GM11168 (cell line): ENCODE measurements around the gene KATNB1.

Experiments
- in situ Hi-C: fragments of 300-500 bp; cut with MboI; formaldehyde crosslinking; loops from one replicate; pipeline ENCODE4 v1.12.0; 2022; ENCODE audit warnings: low sequenced_read_pairs; ENCODE audit not compliant: unreplicated experiment

KATNB1 gene

DNA sequence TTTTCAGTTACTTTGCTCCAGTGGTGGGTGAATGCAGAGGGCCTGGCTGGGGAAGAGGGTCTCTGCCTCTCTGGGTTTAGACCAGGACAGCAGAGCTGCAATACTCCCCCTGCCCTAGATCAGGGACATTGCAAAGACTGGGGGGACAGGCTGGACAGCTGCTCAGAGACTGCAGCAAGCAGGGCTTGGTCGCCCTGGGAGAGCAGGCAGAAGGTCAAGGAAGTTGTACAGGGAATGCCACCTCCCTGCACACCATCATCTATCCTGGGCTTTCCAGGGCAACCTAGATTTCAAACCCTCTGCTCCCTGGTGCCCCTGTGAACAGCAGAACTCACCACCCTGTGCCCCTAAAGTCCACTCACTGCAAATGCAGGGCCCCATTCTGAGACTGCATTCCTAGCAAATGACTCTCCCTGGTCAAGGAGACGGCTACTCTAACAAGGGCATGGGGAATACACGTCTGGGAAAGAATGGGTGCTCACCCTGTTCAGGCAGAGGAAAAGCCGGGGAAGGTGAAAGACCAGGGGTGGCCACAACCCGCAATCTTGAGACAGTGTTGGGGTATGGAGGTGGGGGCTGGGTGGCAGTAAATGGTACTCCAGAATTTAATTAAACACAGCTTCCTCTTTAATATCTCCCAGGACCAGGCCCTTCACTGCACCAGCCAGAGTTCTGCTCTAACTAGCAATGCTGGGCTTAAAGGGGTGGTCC is 65.7 kb downstream of the KATNB1 start:
- in situ Hi-C loops: no loop called here

- in situ Hi-C loops: no loop called here
Measured at GRCh38 chr16:57801809-57802340, 66.3 kb downstream of the KATNB1 start.

- in situ Hi-C loops: no loop called here
Measured at GRCh38 chr16:57802341-57803133, 67.0 kb downstream of the KATNB1 start, which contains the start of gene KIFC3. KIFC3 (minus strand) TSS chr16:57802491; CDS start chr16:57798243, 4,248 bp downstream.

DNA sequence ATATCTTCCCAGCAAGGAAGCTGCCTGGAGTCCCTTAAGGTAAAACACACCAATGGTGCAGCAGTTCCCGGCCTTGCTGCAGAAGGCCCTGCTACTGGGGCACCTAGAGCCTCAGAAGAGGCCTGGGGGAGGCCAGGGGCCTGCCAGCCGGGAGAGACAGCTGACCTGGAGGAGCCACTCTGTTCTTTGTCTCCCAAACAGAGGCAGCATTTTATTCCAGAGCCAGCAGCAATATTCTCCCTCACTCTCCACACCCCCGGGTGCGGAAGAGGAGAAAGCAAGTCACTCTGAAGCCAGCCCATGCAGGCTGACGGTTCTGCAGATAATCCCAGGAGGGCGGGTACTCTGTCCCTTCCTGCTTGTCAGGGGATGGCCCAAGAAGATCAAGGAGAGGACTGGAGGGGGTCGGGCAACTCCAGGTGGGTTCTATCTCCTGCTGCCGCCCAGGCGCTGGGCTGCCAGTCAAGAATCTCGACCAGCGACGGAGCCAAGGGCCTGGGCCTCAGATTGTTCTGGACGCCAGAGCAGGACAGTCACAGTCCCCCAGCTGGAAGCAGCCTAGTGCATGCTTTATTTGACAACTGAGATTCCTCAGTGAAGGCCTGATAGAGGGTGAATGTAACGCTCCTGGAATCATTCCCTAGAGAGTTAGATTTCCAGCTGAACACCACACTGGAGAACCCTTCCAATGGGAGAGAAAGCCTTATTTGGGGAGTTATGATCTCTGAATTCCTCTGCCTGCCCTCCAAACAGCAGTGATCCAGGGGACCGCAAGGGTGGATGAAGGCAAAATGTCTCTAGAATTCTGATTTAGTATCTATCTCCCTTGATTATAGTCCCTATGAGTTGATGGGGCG is 67.8 kb downstream of the KATNB1 start:
- in situ Hi-C loops: no loop called here

GRCh38 chr16:57804111-57804837 is 68.7 kb downstream of the KATNB1 start:
- in situ Hi-C loops: no loop called here

DNA sequence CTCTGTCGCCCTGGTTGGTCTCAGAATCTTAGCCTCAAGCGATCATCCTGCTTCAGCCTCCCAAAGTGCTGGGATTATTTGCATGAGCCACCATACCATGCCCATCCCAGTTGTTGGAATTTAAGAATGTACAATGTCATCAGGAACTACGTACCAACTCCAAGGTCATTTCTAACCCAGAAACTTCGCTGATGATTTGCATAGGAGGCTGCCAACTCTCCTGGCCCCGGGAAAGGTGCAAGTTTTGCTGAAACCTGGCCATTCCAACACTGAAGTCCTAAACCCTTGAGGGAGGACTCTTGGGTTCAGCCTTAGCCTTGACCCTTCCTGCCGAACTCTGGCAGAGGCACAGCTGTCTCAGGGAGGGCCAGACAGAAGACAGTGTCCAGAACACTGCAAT is 69.6 kb downstream of the KATNB1 start:
- in situ Hi-C loops: no loop called here
